Measurements from ENCODE around the gene GIPR. TPM values are rescaled to one million over a fixed set of nuclear protein-coding genes. Genes with fewer than 3 reads are reported as not detected.

The GIPR gene
- total RNA-seq, 4 donors from 2014 or later = 0.45 to 1.5 (median 1.2) TPM

DNA sequence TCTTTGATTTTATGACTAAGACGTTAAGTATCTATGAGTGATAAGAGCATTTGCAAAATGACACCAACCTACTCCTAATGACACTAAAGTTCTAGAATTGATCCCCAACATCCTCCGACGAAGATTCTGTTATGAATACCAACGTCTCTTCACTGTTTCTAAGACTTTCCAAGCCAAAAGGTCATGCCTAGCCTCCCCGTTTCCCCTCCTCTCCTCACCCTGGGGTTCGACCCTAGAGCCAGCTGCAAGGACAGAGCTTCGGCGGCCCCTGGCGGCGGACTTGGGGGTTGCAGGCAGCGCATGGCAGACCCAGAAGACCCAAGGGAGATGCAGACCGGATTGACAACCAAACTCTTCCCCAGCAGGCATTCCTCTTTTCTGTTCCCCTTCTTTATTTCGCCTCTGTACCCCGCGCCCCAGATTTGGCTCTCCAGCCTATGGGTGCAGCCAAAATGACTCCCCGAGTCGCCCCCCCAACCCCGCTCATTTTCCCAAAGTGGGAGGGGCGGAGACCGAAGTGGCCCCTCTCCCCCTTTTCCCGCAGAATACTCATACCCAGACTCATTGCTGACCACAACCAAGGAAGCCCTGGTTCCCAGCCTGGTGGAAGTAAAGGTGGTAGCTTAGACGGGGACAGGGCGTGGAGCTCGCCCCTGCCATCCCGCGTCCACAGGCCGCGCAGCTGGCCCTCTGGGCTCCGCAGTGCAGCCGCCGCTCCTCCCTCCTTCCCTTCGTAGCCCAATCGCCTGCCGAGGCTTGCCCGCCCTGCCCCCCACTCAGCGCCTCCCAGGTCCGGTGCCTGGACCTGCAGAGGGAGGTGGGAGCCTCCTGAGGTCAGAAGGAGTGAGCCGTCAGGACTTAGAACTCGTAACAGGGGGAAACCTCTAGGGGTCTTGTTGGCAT is 24.7 kb upstream of the GIPR start:
- TF ChIP-seq, protein P1, sequence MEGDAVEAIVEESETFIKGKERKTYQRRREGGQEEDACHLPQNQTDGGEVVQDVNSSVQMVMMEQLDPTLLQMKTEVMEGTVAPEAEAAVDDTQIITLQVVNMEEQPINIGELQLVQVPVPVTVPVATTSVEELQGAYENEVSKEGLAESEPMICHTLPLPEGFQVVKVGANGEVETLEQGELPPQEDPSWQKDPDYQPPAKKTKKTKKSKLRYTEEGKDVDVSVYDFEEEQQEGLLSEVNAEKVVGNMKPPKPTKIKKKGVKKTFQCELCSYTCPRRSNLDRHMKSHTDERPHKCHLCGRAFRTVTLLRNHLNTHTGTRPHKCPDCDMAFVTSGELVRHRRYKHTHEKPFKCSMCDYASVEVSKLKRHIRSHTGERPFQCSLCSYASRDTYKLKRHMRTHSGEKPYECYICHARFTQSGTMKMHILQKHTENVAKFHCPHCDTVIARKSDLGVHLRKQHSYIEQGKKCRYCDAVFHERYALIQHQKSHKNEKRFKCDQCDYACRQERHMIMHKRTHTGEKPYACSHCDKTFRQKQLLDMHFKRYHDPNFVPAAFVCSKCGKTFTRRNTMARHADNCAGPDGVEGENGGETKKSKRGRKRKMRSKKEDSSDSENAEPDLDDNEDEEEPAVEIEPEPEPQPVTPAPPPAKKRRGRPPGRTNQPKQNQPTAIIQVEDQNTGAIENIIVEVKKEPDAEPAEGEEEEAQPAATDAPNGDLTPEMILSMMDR (IDR thresholded peaks at IDR 0.05) = peak; percentile 95 to 99 (median 97)
- TF ChIP-seq POLR2A (IDR thresholded peaks at IDR 0.05) = no peak
- intact Hi-C loops (cut with DNase I) = loop anchor here (2.0 to 5.0 kb wide), 2 partner anchors 34 to 121 kb away; no protein-coding TSS in a partner anchor
- peak; percentile 80 to 81 for DNase-seq
- WGBS, 2 donors = 5 to 8% methylated on average over 30 to 37 of the region's 39 CpGs
- Histone ChIP-seq H3K4me3 (replicated peaks in 1 of 3) (no peak overlapping the region), H3K9me3 (no peaks in the 10 kb centered on the region), H3K36me3 (no peaks in the 10 kb centered on the region), H3K27ac (no peak overlapping the region), H3K27me3 (peaks cover 12% of the 10 kb centered on the region), H3K4me1 (peaks cover 17 to 43% of the 10 kb centered on the region in 2 donors)

DNA sequence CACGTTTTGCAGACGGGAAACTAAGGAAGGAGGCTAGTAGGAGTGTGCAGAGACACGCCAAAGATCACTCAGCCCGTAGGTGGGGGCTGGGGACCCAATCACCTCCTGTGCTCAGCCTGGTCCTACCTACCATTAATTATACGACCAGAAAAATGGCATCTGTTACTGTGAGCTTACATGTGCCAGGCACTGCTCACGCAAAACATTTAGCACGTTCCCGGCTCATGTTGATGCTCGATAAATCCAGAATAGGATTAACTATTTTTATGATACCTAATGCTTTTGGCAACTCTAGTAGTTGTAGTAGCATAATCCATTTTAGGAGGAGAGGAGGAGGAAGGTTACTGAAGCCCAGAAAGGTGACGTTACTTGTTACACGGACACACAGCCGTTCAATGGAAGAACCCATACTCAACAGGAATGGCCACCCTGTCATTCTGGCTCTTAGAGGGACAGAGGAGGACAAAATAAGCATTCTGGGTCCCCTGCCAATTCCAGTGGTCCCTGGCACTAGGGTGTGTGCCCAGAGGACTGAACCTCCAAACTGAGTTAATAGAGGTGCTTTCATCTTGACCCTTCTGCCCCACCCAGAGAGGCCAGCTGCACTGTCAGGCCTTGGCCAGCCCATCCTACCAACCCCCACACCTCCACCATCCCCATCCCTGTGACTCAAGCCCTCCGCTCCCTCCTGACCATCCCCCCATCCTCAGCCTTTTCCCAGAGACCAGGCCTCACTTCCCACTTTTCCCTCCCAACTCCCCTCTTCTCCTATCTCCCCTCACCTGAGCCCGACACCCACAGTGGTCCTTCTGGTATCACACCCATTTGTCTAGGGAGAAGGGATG is 23.9 kb upstream of the GIPR start:
- intact Hi-C loops (cut with DNase I) = loop anchor here (2.0 to 5.0 kb wide), 2 partner anchors 35 to 122 kb away; no protein-coding TSS in a partner anchor
- no peaks in the 10 kb centered on the region for H3K36me3 ChIP-seq
- no peak overlapping the region for H3K27ac ChIP-seq
- WGBS, 2 donors = 44 to 51% methylated on average over 14 of the region's 14 CpGs
- TF ChIP-seq POLR2A (IDR thresholded peaks at IDR 0.05) = no peak
- TF ChIP-seq, protein P1 (IDR thresholded peaks at IDR 0.05) = no peak
- no peaks in the 10 kb centered on the region for H3K9me3 ChIP-seq
- H3K27me3 ChIP-seq = peaks cover 12% of the 10 kb centered on the region
- DNase-seq = no peak
- peaks cover 10 to 36% of the 10 kb centered on the region in 2 donors for H3K4me1 ChIP-seq
- no peak overlapping the region for H3K4me3 ChIP-seq (replicated peaks in 1 of 3)

DNA sequence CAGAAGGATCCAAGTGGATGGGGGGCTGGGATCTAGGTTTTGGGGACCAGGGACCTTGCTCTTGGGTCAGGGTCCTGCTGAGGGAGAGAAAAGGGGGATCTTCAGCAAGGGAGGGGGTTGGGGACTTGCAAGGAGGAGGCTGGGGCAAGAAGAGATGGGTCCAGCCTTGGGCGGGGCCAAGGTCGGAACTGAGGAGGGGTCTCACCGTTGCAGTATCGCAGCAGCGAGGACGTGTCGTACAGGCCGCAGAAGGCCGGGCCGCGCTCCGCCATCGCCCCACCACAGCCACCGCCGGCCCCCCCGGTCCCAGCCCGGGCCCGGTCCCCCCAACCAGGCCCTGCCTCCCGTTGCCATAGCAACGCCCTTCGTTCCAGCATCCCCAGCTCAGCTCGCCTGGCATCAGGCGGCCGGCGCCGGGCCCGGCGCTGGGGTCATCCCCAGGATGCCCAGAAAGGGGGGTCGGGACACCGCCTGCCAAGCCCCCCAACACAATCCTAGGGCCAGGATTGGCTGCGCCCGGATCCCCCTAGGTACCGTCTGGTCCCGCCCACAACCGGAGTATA is 22.9 kb upstream of the GIPR start:
- intact Hi-C loops (cut with DNase I) = no loop called here
- peaks cover 10 to 36% of the 10 kb centered on the region in 2 donors for H3K4me1 ChIP-seq
- DNase-seq = no peak
- H3K4me3 ChIP-seq (replicated peaks in 1 of 3) = no peak overlapping the region
- TF ChIP-seq POLR2A (IDR thresholded peaks at IDR 0.05) = no peak
- TF ChIP-seq, protein P1 (IDR thresholded peaks at IDR 0.05) = no peak
- no peaks in the 10 kb centered on the region for H3K36me3 ChIP-seq
- WGBS, 2 donors = 28 to 30% methylated on average over 12 to 16 of the region's 35 CpGs
- peaks cover 12% of the 10 kb centered on the region for H3K27me3 ChIP-seq
- no peak overlapping the region for H3K27ac ChIP-seq
- no peaks in the 10 kb centered on the region for H3K9me3 ChIP-seq

DNA sequence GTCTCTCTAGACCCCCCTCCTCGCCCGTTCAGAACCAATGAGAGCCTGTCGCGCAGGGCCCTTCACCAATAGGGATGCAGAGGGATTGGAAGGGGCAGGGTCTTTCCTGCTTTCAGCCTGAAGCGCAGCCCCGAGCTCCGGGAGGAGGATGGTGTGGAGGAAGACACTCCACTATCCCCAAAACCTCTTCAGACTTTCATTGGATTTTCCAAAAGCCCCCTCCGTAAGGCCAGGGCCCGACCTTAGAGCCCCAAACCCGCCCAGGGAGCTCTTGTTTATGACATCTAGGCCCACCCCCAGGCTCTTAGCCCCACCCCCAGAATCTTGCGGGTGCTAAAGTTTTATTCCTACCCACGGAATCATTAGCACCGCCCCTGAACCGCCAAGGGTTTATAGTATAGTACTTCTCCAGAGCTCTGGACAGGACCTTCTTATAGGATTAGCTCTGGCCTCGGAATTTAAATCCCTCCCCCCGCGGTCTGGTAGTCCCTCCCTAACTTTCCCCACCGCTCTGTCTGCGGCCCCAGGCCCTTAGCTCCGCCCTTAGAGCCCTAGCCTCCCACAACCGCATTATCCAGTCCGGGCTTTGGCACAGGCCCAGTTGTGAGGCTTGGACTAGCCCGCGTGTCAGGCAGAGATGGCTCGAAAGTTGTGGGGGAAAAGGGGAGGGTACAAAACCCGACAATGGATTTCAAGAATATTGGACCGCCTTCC is 22.2 kb upstream of the GIPR start:
- peaks cover 12% of the 10 kb centered on the region for H3K27me3 ChIP-seq
- whole genome bisulfite sequencing, 2 donors = 2% methylated on average over 23 to 27 of the region's 27 CpGs
- H3K36me3 ChIP-seq = no peaks in the 10 kb centered on the region
- H3K9me3 ChIP-seq = no peaks in the 10 kb centered on the region
- DNase-seq = peak; percentile 54 to 65
- TF ChIP-seq, protein P1 (IDR thresholded peaks at IDR 0.05) = no peak
- TF ChIP-seq POLR2A (IDR thresholded peaks at IDR 0.05) = no peak
- intact Hi-C loops (cut with DNase I) = no loop called here
- peak overlapping the region in 1 of 3 donors; percentile 6 for H3K27ac ChIP-seq
- H3K4me3 ChIP-seq (replicated peaks in 1 of 3) = no peak overlapping the region
- H3K4me1 ChIP-seq = peaks cover 10 to 35% of the 10 kb centered on the region in 2 donors

Measured in thyroid gland (tissue), 4 donors.